Amygdala (tissue), 56 donors: Measurements from ENCODE around the gene PRRG3.

Source experiments
- DNase-seq, 56 donors: peaks; one replicate each; lab custom pipeline; 2025; lab: John Stamatoyannopoulos, UW

The PRRG3 gene

DNA sequence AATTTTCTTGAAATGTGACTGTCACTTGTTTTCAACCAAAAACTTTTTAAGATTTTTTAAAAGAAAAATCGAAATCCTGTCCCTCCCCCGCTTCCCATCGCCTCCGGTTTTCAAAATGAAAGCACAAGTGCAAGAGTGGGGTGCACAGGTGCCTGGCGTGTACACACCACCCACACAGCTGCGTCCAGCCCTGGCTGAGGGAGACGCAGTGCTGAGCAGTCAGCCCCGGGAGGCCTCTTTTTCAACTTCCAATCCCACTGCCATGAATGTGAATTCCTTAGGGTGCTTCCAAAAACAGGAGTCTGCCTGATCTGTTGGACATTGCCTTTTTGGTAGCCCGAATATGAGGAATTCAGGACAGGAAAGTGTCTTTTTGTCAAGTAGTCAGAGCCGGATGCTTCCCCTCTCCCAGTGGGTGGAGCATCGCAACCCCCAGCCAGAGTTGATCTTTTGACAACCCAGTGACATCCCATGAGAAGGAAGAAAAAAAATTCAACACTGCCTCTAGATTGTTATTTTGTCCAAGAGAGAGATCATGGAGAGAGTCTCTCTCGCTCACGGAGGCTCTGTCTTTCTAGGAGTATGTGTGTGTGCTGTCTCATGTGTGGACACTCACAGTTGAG is 8.9 kb downstream of the PRRG3 start:
- no peak for DNase-seq

DNA sequence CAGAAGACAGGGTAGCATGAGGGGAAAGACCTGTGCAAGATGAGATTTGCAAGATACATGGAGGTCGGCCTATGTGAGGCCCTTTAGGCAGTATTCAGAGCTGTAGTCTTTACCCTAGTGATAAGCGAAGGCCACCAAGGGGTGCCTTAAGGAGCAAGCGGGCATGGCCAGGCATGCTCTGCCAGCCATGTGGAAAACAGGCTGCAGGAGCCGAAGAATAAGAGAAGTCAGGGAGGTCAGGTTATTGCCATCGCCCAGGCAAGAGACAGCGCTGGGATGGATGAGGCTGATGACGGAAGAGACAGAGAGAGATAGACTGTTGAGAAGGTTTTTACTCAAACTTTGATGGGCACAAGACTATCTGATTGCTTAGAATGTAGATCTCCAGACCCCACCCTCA is 13.6 kb downstream of the PRRG3 start:
- DNase-seq = no peak

- DNase-seq = no peak
Observed at GRCh38 chrX:151710457-151710856, 15.2 kb downstream of the PRRG3 start.

GRCh38 chrX:151711154-151711553 is 15.9 kb downstream of the PRRG3 start:
- DNase-seq = no peak

DNA sequence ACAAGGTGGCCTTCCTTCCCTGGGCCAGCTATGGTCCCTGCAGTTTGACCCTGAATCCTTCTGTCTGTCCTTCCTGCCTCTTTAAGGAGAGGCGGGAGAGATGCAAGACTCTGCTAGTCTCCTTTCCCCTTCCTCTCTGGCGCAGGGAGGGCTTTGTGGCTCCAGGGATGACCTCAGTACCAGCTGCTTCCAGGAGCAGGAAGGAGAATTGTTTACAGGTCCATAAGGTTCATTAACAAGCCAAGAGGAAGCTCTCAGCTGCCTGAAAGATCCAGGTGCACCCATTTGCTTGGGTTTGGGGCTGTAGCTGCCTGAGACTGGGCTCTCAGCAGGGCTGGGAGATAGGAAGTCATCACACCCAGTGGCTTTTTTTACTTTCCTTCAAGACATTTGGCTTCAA is 16.5 kb downstream of the PRRG3 start:
- no peak for DNase-seq

- DNase-seq = no peak
Observed at GRCh38 chrX:151712253-151712652, 17.0 kb downstream of the PRRG3 start.

GRCh38 chrX:151713849-151714248 is 18.6 kb downstream of the PRRG3 start:
- DNase-seq = no peak

- no peak for DNase-seq
Observed at GRCh38 chrX:151714362-151714761, 19.1 kb downstream of the PRRG3 start.

- no peak for DNase-seq
Observed at GRCh38 chrX:151715752-151716151, 20.5 kb downstream of the PRRG3 start, which contains the start of gene FATE1. FATE1 (plus strand) TSS chrX:151716035; CDS start chrX:151716120, 85 bp downstream.

DNA sequence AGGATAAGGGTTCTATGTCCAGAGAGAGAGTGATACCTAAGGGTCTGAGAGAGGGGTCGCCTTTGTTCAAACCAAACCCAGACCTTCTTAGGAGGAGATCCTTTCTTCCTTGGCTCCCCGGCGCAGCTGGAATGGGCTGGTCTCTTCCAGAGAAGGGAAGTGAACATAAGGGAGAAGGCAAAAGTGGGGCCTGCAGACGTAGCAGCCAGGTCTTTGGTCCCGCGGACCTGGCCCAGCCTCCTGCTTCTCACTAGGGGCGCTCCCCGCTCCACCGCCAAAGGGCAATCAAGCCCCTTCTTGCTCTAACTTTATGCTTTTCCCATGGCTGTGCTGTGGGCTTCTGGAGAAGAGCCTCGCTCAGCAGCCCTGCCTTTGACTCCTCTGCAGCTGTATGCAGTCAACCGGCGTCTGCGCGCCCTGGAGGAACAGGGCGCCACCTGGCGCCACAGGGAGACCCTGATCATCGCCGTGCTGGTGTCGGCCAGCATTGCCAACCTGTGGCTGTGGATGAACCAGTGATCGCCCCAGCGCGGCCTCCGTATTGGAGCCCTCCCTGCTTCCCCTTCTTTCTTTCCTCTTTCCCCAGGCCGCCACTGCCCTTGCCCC is 27.1 kb downstream of the PRRG3 start:
- DNase-seq = no peak

GRCh38 chrX:151723156-151723760 is 28.0 kb downstream of the PRRG3 start:
- no peak for DNase-seq

GRCh38 chrX:151724563-151725337 is 29.5 kb downstream of the PRRG3 start:
- no peak for DNase-seq

- DNase-seq = no peak
Observed at GRCh38 chrX:151725338-151725614, 30.0 kb downstream of the PRRG3 start.

DNA sequence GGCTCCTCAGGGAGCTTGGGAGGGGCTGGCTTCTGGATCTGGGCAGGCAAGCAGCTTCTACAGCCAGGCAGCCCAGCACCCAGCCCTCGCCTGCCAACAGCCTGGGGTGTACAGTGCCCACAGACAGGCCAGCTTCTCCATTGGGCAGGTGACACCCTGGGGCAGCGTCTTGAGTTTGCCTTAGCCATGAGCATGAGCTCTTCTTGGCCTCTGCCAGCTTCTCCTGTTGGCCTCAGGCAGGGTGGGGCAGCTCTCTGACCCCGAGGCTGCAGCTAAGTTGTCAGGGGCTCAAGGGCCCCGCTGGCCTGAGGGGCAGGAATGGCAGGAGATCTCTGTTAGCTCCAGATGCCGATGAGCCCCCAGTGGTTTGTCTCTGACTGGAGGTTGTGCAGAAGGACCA is 31.5 kb downstream of the PRRG3 start:
- no peak for DNase-seq

GRCh38 chrX:151727346-151727745 is 32.1 kb downstream of the PRRG3 start:
- DNase-seq = no peak

DNA sequence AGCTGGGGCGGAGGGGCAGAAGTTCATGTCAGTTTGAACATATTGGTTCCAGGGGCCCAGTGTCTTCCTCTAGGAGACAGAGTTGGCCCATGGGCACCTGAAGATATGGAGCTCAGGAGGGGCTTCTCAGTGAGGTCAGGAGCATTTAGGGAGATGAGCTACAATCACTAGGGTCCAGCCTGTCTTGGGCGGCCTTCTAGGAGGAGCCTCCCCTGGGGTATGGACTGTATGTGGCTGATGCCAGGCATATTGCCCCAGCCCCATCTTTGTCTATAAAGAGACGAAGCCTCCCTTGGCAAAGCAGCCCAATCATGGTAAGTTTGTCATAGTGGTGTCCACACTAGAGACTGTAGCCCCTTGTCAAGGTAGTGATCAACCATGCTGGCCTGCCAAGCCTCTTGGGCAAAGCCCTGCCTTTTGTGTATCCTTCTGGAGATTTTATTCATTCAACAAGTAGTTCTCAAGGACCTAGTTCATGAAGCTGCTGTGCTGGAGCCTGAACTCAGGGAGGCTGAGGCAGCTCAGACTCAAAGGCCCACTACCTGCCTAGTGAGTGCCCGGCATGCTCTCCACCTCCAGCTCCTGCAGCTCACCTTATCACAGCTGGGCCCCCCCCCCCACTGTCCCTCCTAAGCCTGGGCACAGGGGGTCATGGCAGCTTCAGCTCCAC is 33.9 kb downstream of the PRRG3 start:
- DNase-seq = no peak

DNA sequence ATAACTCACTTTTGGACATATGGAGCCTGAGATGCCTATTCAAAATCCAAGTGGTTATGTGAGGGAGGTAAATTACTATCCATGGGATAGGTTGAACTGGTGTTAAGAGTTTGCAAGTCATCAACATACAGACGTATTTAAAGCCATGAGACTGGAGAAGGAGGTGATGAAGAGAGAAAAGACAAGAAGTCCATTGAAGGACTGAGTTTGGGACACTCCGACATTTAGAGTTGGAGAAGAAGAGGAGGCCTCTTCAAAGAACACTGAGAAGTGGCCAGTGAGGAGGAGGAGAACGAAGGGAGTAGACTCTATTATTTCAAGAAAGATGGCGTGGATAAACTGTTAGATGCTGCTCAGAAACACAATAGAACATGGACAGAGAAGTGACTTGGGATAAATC is 39.2 kb downstream of the PRRG3 start, which contains the start of gene CNGA2:
CNGA2 (plus strand) TSS at position 301 of the 400 bp plus-strand sequence. CDS start 3,738 bp downstream, outside the sequence.
- no peak for DNase-seq

DNA sequence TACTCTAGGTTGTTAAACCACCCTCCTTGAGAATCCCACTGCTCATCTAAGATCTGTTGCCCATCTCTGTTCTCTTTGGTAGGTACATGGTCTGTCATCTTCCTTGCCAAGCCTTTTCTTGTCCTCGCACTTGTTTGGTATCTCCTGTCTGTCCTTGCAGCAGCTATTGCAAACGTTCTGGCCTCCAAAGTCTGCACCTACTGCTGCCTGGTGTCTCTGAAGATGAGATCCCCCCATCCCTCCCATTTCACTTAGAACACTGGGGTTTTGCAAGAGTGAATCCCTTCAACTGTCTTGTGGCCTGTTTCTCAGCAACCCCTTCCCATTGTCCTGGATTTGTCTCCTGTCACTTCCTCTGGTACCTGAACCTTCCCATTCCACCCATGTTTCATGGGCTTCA is 40.0 kb downstream of the PRRG3 start:
- DNase-seq = no peak

DNA sequence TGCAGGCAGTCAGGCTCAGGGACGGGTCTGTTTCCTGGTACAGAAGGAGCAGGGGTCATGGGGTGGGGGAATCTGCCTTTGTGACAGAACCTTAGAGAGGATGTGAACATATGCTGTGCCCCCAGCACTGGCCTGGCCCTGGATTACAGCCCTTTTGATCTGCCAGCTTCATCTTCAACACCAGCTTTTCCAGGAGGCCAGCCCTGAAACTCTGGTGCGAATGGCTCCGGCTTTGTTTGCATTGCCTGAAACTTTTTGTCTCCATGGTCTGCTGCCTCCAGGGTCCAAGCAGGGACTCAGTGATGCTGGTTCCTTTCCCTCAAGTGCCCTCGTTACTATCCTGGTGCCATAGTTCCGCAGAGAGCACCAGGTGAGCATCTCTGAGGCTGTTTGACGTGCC is 41.4 kb downstream of the PRRG3 start:
- DNase-seq = no peak

DNA sequence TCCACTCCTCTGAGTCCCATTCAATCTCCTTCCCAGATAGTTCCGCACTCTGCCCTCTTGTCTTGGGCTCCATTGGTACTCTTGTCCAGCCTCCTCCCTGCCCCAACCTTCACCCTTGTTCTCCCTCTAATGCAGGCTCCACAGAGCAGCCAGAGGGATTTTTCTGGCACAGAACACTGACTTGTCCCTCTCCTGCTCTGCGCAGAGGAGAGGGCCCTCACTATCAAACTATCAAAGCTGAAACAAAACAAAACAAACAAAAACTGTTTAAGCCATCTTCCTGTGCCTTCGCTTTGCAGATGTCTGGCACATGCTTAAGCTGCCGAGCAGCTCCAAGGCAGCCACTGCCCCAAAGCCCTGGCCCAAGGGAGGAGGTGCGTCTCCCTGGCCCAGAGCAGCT is 42.2 kb downstream of the PRRG3 start:
- no peak for DNase-seq

DNA sequence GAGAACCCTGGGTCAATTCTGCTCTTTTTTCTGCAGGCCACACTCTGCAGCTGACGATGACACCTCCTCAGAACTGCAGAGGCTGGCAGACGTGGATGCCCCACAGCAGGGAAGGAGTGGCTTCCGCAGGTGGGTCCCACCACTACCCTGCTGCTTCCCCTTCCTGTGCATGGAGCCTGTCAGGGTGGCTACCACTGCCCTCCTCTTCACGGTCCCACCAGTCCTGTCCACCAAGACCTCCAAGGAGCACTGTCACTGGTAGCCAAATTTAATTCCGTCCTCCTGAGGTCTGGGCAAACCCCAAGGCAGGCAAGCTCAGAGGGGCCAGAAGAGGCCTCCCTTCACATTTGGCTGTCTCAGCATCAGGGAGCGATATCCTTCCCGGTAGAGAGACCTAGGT is 43.5 kb downstream of the PRRG3 start:
- DNase-seq = no peak
